Transverse colon (tissue), 3 donors: ENCODE data around the gene TRPM4.
"Not testable (repeated sequence)": the region's sequence is repeated elsewhere in the genome, so short reads cannot be mapped to it uniquely, and the experiment has no call there.

Experiments used
- EP300 ChIP-seq: sonication (generic); formaldehyde crosslinking; IDR thresholded peaks from one replicate; pipeline ENCODE4 v1.6.1; 2017; ENCODE audit warnings: antibody characterized with exemption, low read depth
- POLR2A ChIP-seq: fragments of 450-650 bp; IDR thresholded peaks from one replicate; pipeline ENCODE4 v1.6.1; 2016; ENCODE audit warnings: antibody characterized with exemption, mild to moderate bottlenecking, moderate library complexity
- TF ChIP-seq, protein P1 (sequence below), 5 experiments: fragments of 200-600 bp in 3 of 5; fragments of 450-650 bp in 2 of 5; sonication (generic) in 3 of 5; IDR thresholded peaks; 1 replicate in 2 of 5; 2 replicates in 3 of 5; pipeline ENCODE4 v1.5.1; 2016 to 2017; ENCODE audit warnings: antibody characterized with exemption in 5 of 5, inconsistent platforms in 3 of 5, mild to moderate bottlenecking in 2 of 5, moderate library complexity in 1 of 5

- TF ChIP-seq, protein P1, sequence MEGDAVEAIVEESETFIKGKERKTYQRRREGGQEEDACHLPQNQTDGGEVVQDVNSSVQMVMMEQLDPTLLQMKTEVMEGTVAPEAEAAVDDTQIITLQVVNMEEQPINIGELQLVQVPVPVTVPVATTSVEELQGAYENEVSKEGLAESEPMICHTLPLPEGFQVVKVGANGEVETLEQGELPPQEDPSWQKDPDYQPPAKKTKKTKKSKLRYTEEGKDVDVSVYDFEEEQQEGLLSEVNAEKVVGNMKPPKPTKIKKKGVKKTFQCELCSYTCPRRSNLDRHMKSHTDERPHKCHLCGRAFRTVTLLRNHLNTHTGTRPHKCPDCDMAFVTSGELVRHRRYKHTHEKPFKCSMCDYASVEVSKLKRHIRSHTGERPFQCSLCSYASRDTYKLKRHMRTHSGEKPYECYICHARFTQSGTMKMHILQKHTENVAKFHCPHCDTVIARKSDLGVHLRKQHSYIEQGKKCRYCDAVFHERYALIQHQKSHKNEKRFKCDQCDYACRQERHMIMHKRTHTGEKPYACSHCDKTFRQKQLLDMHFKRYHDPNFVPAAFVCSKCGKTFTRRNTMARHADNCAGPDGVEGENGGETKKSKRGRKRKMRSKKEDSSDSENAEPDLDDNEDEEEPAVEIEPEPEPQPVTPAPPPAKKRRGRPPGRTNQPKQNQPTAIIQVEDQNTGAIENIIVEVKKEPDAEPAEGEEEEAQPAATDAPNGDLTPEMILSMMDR (IDR thresholded peaks at IDR 0.05), result not testable (repeated sequence)
- not testable (repeated sequence) for TF ChIP-seq POLR2A, EP300
Measured at GRCh38 chr19:49209502-49209901, 51.9 kb downstream of the TRPM4 start.
